Activated CD4-positive, alpha-beta T cell treated with anti-CD3 and anti-CD28 coated beads, Interleukin-2, Interleukin-4, amounts not matched to agents 100 ng/mL and 50 ng/mL, durations not matched to agents 16 hours and 8 hours (primary cell): Measurements from ENCODE around the gene XYLB.
"Not testable (repeated sequence)": the region's sequence is repeated elsewhere in the genome, so short reads cannot be mapped to it uniquely, and the experiment has no call there.

Experiments used
- DNase-seq: peaks from one replicate; pipeline ENCODE4 v3.0.0-alpha.2; 2020; ENCODE audit warnings: low spot score

Gene XYLB

GRCh38 chr3:38396239-38396638 is 49.7 kb downstream of the XYLB start:
- DNase-seq, result no peak

- DNase-seq, result no peak
Observed at GRCh38 chr3:38396861-38397260, 50.3 kb downstream of the XYLB start.

- no peak for DNase-seq
Observed at GRCh38 chr3:38397320-38397719, 50.7 kb downstream of the XYLB start.

- no peak for DNase-seq
Observed at GRCh38 chr3:38401246-38401962, 54.8 kb downstream of the XYLB start.

GRCh38 chr3:38404286-38404685 is 57.7 kb downstream of the XYLB start:
- no peak for DNase-seq

GRCh38 chr3:38411591-38411990 is 65.0 kb downstream of the XYLB start:
- no peak for DNase-seq

GRCh38 chr3:38420758-38421157 is 74.2 kb downstream of the XYLB start:
- DNase-seq, result not testable (repeated sequence)

GRCh38 chr3:38421679-38422336 is 75.2 kb downstream of the XYLB start:
- no peak for DNase-seq

GRCh38 chr3:38426798-38427426 is 80.3 kb downstream of the XYLB start:
- DNase-seq, result not testable (repeated sequence)

- DNase-seq, result not testable (repeated sequence)
Observed at GRCh38 chr3:38432871-38433658, 86.5 kb downstream of the XYLB start.

GRCh38 chr3:38433661-38434060 is 87.1 kb downstream of the XYLB start:
- not testable (repeated sequence) for DNase-seq

- DNase-seq, result not testable (repeated sequence)
Observed at GRCh38 chr3:38438436-38439069, 92.0 kb downstream of the XYLB start.

- not testable (repeated sequence) for DNase-seq
Observed at GRCh38 chr3:38443205-38443604, 96.6 kb downstream of the XYLB start.

- no peak for DNase-seq
Observed at GRCh38 chr3:38446085-38446686, 99.6 kb downstream of the XYLB start.

GRCh38 chr3:38446812-38447211 is 100.2 kb downstream of the XYLB start:
- DNase-seq, result no peak

GRCh38 chr3:38450853-38451252 is 104.3 kb downstream of the XYLB start:
- DNase-seq, result no peak

GRCh38 chr3:38453075-38453912 is 106.7 kb downstream of the XYLB start, which contains the start of gene ACVR2B:
ACVR2B (plus strand) TSS chr3:38453890; CDS start chr3:38454323, 433 bp downstream.
- DNase-seq, result peak; percentile 62

GRCh38 chr3:38453913-38454177 is 107.3 kb downstream of the XYLB start:
- no peak for DNase-seq

GRCh38 chr3:38454178-38454883 is 107.7 kb downstream of the XYLB start:
- DNase-seq, result no peak
